Fibroblast of lung (primary cell): Measurements from ENCODE around the gene USH2A.

Source experiments
- EZH2 ChIP-seq: IDR thresholded peaks from 2 replicates; pipeline ENCODE4 v1.5.1; 2012; ENCODE audit warnings: low read length, control low read depth, mild to moderate bottlenecking; ENCODE audit errors: missing control alignments
- TF ChIP-seq, protein P1 (sequence below), 2 donors: IDR thresholded peaks in 1 of 2; conservative IDR thresholded peaks in 1 of 2; 1 replicate in 1 of 2; 2 replicates in 1 of 2; pipeline ENCODE4 v1.5.1; 2011 to 2012; ENCODE audit warnings: low read length in 2 of 2, control low read depth in 1 of 2, inconsistent platforms in 1 of 2, low read depth in 1 of 2, mild to moderate bottlenecking in 1 of 2

DNA sequence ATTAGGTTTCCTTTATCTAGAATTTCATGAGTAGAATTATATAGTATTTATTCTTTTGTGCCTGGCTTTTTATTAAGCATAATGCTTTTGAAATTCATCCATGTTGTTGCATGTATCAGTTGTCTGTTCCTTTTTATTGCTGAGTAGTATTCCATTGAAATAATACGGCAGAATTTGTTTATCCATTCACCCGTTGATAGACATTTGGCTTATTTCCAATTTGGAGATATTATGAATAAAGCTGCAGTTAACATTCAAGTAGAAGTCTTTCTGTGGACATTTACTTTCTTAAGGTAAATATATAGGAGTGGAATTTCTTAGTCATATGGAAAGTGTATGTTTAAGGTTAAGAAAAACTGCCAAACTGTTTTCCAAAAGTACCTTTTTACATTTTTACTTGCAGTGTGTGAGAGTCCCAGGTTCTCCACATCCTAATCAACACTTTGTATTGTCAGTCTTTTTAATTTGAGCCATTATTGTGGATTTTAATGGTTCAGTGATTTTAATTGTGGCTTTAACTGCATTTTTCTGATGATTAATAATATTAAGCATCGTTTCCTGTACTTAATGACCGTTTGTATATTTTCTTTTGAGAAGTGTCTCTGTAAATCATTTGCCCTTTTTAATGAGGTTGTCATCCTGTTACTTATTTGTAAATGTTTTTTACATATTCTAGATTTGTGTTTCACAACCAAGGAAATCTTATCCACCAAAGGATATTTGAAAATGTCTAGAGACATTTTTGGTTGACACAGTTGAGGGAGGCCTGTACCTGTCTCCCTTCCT is 833.4 kb downstream of the USH2A start:
- TF ChIP-seq, protein P1, sequence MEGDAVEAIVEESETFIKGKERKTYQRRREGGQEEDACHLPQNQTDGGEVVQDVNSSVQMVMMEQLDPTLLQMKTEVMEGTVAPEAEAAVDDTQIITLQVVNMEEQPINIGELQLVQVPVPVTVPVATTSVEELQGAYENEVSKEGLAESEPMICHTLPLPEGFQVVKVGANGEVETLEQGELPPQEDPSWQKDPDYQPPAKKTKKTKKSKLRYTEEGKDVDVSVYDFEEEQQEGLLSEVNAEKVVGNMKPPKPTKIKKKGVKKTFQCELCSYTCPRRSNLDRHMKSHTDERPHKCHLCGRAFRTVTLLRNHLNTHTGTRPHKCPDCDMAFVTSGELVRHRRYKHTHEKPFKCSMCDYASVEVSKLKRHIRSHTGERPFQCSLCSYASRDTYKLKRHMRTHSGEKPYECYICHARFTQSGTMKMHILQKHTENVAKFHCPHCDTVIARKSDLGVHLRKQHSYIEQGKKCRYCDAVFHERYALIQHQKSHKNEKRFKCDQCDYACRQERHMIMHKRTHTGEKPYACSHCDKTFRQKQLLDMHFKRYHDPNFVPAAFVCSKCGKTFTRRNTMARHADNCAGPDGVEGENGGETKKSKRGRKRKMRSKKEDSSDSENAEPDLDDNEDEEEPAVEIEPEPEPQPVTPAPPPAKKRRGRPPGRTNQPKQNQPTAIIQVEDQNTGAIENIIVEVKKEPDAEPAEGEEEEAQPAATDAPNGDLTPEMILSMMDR (conservative IDR thresholded peaks at IDR 0.05 in 1 of 2, IDR thresholded peaks at IDR 0.05 in 1 of 2; ENCODE audit: low read depth in 1 of 2, low read length in 2 of 2) = no peak
- no peak for TF ChIP-seq EZH2
